CD8-positive, alpha-beta memory T cell (primary cell): ENCODE measurements around the gene ANK2. TPM values are rescaled to one million over a fixed set of nuclear protein-coding genes. Genes with fewer than 3 reads are reported as not detected.

Experiments
- CTCF ChIA-PET: fragments of 350-600 bp; sonication (Branson Sonifier 250); formaldehyde crosslinking; loops from one replicate; lab custom pipeline; 2021; ENCODE audit warnings: antibody characterized with exemption; lab: Charles Lee
- POLR2A ChIA-PET: fragments of 350-600 bp; sonication (Branson Sonifier 250); formaldehyde crosslinking; loops from one replicate; lab custom pipeline; 2021; ENCODE audit warnings: antibody characterized with exemption; lab: Charles Lee
- DNase-seq, 5 donors: peaks; one replicate each; pipeline versions ENCODE4 v3.0.0 to v3.0.0-alpha.2; 2020 to 2022; ENCODE audit warnings: mixed read lengths in 1 of 5
- H3K27ac ChIP-seq: one replicate; pipeline ENCODE4 v1.7.0; 2013; ENCODE audit warnings: low read depth, mild to moderate bottlenecking, low read length, moderate library complexity
- H3K27me3 ChIP-seq: 2 replicates; pipeline ENCODE4 v1.7.0; 2013; ENCODE audit warnings: low read length, mild to moderate bottlenecking; ENCODE audit not compliant: insufficient read depth, poor library complexity, severe bottlenecking
- H3K36me3 ChIP-seq: 2 replicates; pipeline ENCODE4 v1.7.0; 2013; ENCODE audit warnings: mild to moderate bottlenecking, low read length, moderate library complexity; ENCODE audit not compliant: insufficient read depth
- H3K4me1 ChIP-seq: 2 replicates; pipeline ENCODE4 v1.7.0; 2013; ENCODE audit warnings: mild to moderate bottlenecking, low read length, moderate library complexity; ENCODE audit not compliant: insufficient read depth
- H3K4me3 ChIP-seq: 2 replicates; pipeline ENCODE4 v1.7.0; 2013; ENCODE audit warnings: mild to moderate bottlenecking, low read length
- H3K9me3 ChIP-seq: 2 replicates; pipeline ENCODE4 v1.7.0; 2013; ENCODE audit warnings: mild to moderate bottlenecking, low read length
- H3K27ac Mint-ChIP-seq, 8 donors: one replicate each; pipeline ENCODE4 v1.8.0; 2020 to 2021; ENCODE audit warnings: mixed read lengths in 8 of 8, mild to moderate bottlenecking in 6 of 8, inconsistent platforms in 3 of 8, moderate library complexity in 3 of 8
- H3K27me3 Mint-ChIP-seq, 2 donors: one replicate each; pipeline ENCODE4 v1.8.0; 2020 to 2021; ENCODE audit warnings: mixed read lengths in 2 of 2, mild to moderate bottlenecking in 1 of 2, moderate library complexity in 1 of 2
- H3K36me3 Mint-ChIP-seq, 3 donors: one replicate each; pipeline ENCODE4 v1.8.0; 2020 to 2021; ENCODE audit warnings: mixed read lengths in 3 of 3, inconsistent platforms in 1 of 3, mild to moderate bottlenecking in 1 of 3
- H3K4me1 Mint-ChIP-seq, 3 donors: one replicate each; pipeline ENCODE4 v1.8.0; 2020 to 2021; ENCODE audit warnings: mixed read lengths in 3 of 3, inconsistent platforms in 1 of 3, mild to moderate bottlenecking in 1 of 3
- H3K4me3 Mint-ChIP-seq, 7 donors: one replicate each; pipeline ENCODE4 v1.8.0; 2020 to 2021; ENCODE audit warnings: mixed read lengths in 7 of 7, mild to moderate bottlenecking in 6 of 7, moderate library complexity in 4 of 7, inconsistent platforms in 2 of 7
- H3K9me3 Mint-ChIP-seq, 5 donors: one replicate each; pipeline ENCODE4 v1.8.0; 2020 to 2022; ENCODE audit warnings: mixed read lengths in 5 of 5, mild to moderate bottlenecking in 3 of 5, moderate library complexity in 2 of 5, inconsistent platforms in 1 of 5
- polyA plus RNA-seq: library from polyadenylated mRNA; unstranded; fragments of 300-500 nt; fragmentation: Illumina TruSeq; gene quantifications from one replicate; pipeline ENCODE4 v1.2.3, GENCODE V29; 2021
- total RNA-seq, 2 experiments: library from RNA; stranded (reverse); gene quantifications; one replicate each; pipeline ENCODE4 v1.2.3, GENCODE V29; 2021

Gene ANK2
- under 1 TPM; 0.26 to 0.80 TPM for total RNA-seq
- polyA plus RNA-seq = not detected

GRCh38 chr4:113049421-113050370, at the start of gene ANK2:
TSS of gene ANK2 (plus strand) at chr4:113049653. CDS start at chr4:113049729, 76 bp downstream.
- ChIA-PET CTCF (no interaction called here), POLR2A (no interaction called here)
- Mint-ChIP-seq H3K4me1 (no peaks in the 10 kb centered on the region), H3K27me3 (peaks cover 0 to 13% of the 10 kb centered on the region in 2 donors), H3K27ac (no peak within 1 kb of the TSS), H3K36me3 (no peaks in the 10 kb centered on the region), H3K4me3 (no peak within 1 kb of the TSS), H3K9me3 (peaks cover 0 to 2% (median 0%) of the 10 kb centered on the region in 5 donors)
- no peaks in the 10 kb centered on the region for H3K9me3 ChIP-seq
- no peak for DNase-seq
- no peaks in the 10 kb centered on the region for H3K36me3 ChIP-seq
- H3K4me3 ChIP-seq = no peak within 1 kb of the TSS
- H3K4me1 ChIP-seq = no peaks in the 10 kb centered on the region
- H3K27me3 ChIP-seq = no peaks in the 10 kb centered on the region
- no peak within 1 kb of the TSS for H3K27ac ChIP-seq

GRCh38 chr4:113003841-113004240, 45.6 kb upstream of the ANK2 start:
- H3K27me3 Mint-ChIP-seq = no peaks in the 10 kb centered on the region
- H3K9me3 Mint-ChIP-seq = peaks cover 0 to 10% (median 3%) of the 10 kb centered on the region in 5 donors
- DNase-seq = no peak
- Histone ChIP-seq H3K36me3 (no peaks in the 10 kb centered on the region), H3K27me3 (no peaks in the 10 kb centered on the region), H3K4me1 (no peaks in the 10 kb centered on the region), H3K9me3 (no peaks in the 10 kb centered on the region), H3K27ac (no peak overlapping the region), H3K4me3 (no peak overlapping the region)
- no peak overlapping the region for H3K27ac Mint-ChIP-seq
- no peak overlapping the region for H3K4me3 Mint-ChIP-seq
- CTCF ChIA-PET = interaction anchor here (0.9 kb wide), 1 partner anchor 17 kb away, joined by 3 read pairs; no protein-coding TSS in a partner anchor
- H3K36me3 Mint-ChIP-seq = no peaks in the 10 kb centered on the region
- POLR2A ChIA-PET = no interaction called here
- no peaks in the 10 kb centered on the region for H3K4me1 Mint-ChIP-seq

- no peaks in the 10 kb centered on the region for H3K4me1 Mint-ChIP-seq
- POLR2A ChIA-PET = no interaction called here
Measured at GRCh38 chr4:113004655-113005054, 44.8 kb upstream of the ANK2 start.

DNA sequence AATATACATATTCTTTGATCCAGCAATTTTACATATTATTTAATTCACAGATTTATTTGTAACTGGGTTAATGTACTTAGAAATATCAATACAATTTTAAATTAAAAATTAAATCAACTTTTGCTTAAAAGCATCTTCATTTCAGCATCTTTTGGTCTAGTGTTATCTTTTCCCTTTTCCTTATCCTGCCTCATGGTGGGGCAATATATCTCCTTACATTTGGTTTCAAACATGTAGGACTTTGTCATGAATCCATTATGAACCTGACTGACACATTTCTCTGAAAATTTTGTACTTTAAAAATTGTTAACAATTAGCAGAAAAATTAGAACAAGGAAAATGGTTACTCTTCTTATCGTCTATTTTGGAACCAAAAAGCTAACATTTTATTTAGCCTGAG, 42.8 kb upstream of the ANK2 start:
- H3K36me3 ChIP-seq = no peaks in the 10 kb centered on the region
- Mint-ChIP-seq H3K9me3 (peaks cover 0 to 3% (median 0%) of the 10 kb centered on the region in 5 donors), H3K36me3 (no peaks in the 10 kb centered on the region), H3K27ac (no peak overlapping the region), H3K4me1 (no peaks in the 10 kb centered on the region), H3K4me3 (no peak overlapping the region), H3K27me3 (no peaks in the 10 kb centered on the region)
- H3K4me1 ChIP-seq = no peaks in the 10 kb centered on the region
- POLR2A ChIA-PET = no interaction called here
- H3K27ac ChIP-seq = no peak overlapping the region
- CTCF ChIA-PET = no interaction called here
- no peaks in the 10 kb centered on the region for H3K27me3 ChIP-seq
- no peak overlapping the region for H3K4me3 ChIP-seq
- no peak for DNase-seq
- no peaks in the 10 kb centered on the region for H3K9me3 ChIP-seq

More at GRCh38 chr4:113004655-113005054, 44.8 kb upstream of the ANK2 start:
- Histone ChIP-seq H3K36me3 (no peaks in the 10 kb centered on the region), H3K27me3 (no peaks in the 10 kb centered on the region), H3K9me3 (no peaks in the 10 kb centered on the region), H3K4me1 (no peaks in the 10 kb centered on the region), H3K4me3 (no peak overlapping the region), H3K27ac (no peak overlapping the region)
- Mint-ChIP-seq H3K36me3 (no peaks in the 10 kb centered on the region), H3K27me3 (no peaks in the 10 kb centered on the region), H3K4me3 (no peak overlapping the region), H3K27ac (no peak overlapping the region), H3K9me3 (peaks cover 0 to 10% (median 3%) of the 10 kb centered on the region in 5 donors)
- no peak for DNase-seq
- CTCF ChIA-PET = no interaction called here

GRCh38 chr4:113007151-113007550, 42.3 kb upstream of the ANK2 start:
- H3K36me3 Mint-ChIP-seq = no peaks in the 10 kb centered on the region
- no peaks in the 10 kb centered on the region for H3K27me3 Mint-ChIP-seq
- Histone ChIP-seq H3K9me3 (no peaks in the 10 kb centered on the region), H3K4me1 (no peaks in the 10 kb centered on the region), H3K4me3 (no peak overlapping the region), H3K36me3 (no peaks in the 10 kb centered on the region), H3K27ac (no peak overlapping the region), H3K27me3 (no peaks in the 10 kb centered on the region)
- H3K4me1 Mint-ChIP-seq = no peaks in the 10 kb centered on the region
- POLR2A ChIA-PET = no interaction called here
- H3K9me3 Mint-ChIP-seq = peaks cover 0 to 3% (median 0%) of the 10 kb centered on the region in 5 donors
- no peak for DNase-seq
- H3K4me3 Mint-ChIP-seq = no peak overlapping the region
- CTCF ChIA-PET = no interaction called here
- H3K27ac Mint-ChIP-seq = no peak overlapping the region

GRCh38 chr4:113008135-113008534, 41.3 kb upstream of the ANK2 start:
- no peaks in the 10 kb centered on the region for H3K4me1 ChIP-seq
- Mint-ChIP-seq H3K4me3 (no peak overlapping the region), H3K9me3 (peaks cover 0 to 2% (median 0%) of the 10 kb centered on the region in 5 donors), H3K4me1 (no peaks in the 10 kb centered on the region), H3K27me3 (no peaks in the 10 kb centered on the region), H3K27ac (no peak overlapping the region), H3K36me3 (no peaks in the 10 kb centered on the region)
- no peaks in the 10 kb centered on the region for H3K9me3 ChIP-seq
- H3K27ac ChIP-seq = no peak overlapping the region
- H3K36me3 ChIP-seq = no peaks in the 10 kb centered on the region
- no peaks in the 10 kb centered on the region for H3K27me3 ChIP-seq
- POLR2A ChIA-PET = no interaction called here
- no peak for DNase-seq
- CTCF ChIA-PET = interaction anchor here (1.0 kb wide), 1 partner anchor 9 kb away, joined by 3 read pairs; no protein-coding TSS in a partner anchor
- H3K4me3 ChIP-seq = no peak overlapping the region

GRCh38 chr4:113008716-113009115, 40.7 kb upstream of the ANK2 start:
- DNase-seq = no peak
- CTCF ChIA-PET = interaction anchor here (1.0 kb wide), 1 partner anchor 8 kb away, joined by 3 read pairs; no protein-coding TSS in a partner anchor
- no peaks in the 10 kb centered on the region for H3K27me3 Mint-ChIP-seq
- H3K4me3 Mint-ChIP-seq = no peak overlapping the region
- H3K36me3 Mint-ChIP-seq = no peaks in the 10 kb centered on the region
- no peaks in the 10 kb centered on the region for H3K4me1 Mint-ChIP-seq
- Histone ChIP-seq H3K4me1 (no peaks in the 10 kb centered on the region), H3K9me3 (no peaks in the 10 kb centered on the region), H3K36me3 (no peaks in the 10 kb centered on the region), H3K27me3 (no peaks in the 10 kb centered on the region), H3K4me3 (no peak overlapping the region), H3K27ac (no peak overlapping the region)
- no peak overlapping the region for H3K27ac Mint-ChIP-seq
- peaks cover 0 to 2% (median 0%) of the 10 kb centered on the region in 5 donors for H3K9me3 Mint-ChIP-seq
- POLR2A ChIA-PET = no interaction called here

DNA sequence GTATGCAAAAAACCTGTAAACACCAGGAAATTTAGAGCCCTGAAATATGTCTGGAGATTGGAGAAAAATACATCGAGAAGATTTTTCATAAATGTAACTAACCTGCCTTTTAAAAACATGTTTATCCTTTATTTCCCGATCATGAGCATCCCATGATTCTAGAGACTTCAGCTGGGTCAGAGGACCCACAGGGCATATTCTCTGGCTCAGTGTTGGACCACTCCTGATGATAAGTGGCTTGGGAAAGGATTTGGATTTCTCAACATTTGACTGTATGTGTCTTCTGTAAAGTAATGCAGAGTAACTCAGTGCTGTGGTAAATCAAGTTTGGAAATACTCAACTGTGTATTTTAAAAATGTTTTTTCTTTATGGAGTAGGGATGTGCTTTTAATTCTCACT, 40.0 kb upstream of the ANK2 start:
- Mint-ChIP-seq H3K27me3 (no peaks in the 10 kb centered on the region), H3K4me3 (no peak overlapping the region), H3K27ac (no peak overlapping the region), H3K4me1 (no peaks in the 10 kb centered on the region), H3K9me3 (peaks cover 0 to 2% (median 0%) of the 10 kb centered on the region in 5 donors), H3K36me3 (no peaks in the 10 kb centered on the region)
- no peaks in the 10 kb centered on the region for H3K9me3 ChIP-seq
- no peaks in the 10 kb centered on the region for H3K4me1 ChIP-seq
- H3K36me3 ChIP-seq = no peaks in the 10 kb centered on the region
- no peak overlapping the region for H3K4me3 ChIP-seq
- no peaks in the 10 kb centered on the region for H3K27me3 ChIP-seq
- ChIA-PET POLR2A (no interaction called here), CTCF (no interaction called here)
- no peak overlapping the region for H3K27ac ChIP-seq
- DNase-seq = no peak
